K562 (cell line): ENCODE results near the gene POLR2M.

Source experiments
- ZNF143 ChIP-seq: sonication (generic); formaldehyde crosslinking; IDR thresholded peaks from 2 replicates; pipeline ENCODE4 v1.9.0; 2022; ENCODE audit warnings: mild to moderate bottlenecking, missing genetic modification reagents
- ZNF561 ChIP-seq: fragments of 450-650 bp; formaldehyde crosslinking; conservative IDR thresholded peaks from 2 replicates; pipeline ENCODE4 v1.4.0; 2020; ENCODE audit warnings: mild to moderate bottlenecking, moderate library complexity
- ZZZ3 ChIP-seq: fragments of 450-650 bp; IDR thresholded peaks from 2 replicates; pipeline ENCODE4 v1.6.1; 2016; ENCODE audit warnings: antibody characterized with exemption, mild to moderate bottlenecking, moderate library complexity
- TF ChIP-seq, protein P1 (sequence below): IDR thresholded peaks from 3 replicates; pipeline ENCODE4 v1.6.1; 2011; ENCODE audit warnings: borderline replicate concordance, mild to moderate bottlenecking, moderate library complexity; ENCODE audit not compliant: insufficient read length; ENCODE audit errors: extremely low read depth
- TF ChIP-seq, protein P2 (sequence below): sonication (generic); formaldehyde crosslinking; IDR thresholded peaks from 2 replicates; pipeline ENCODE4 v1.8.0; 2023; ENCODE audit warnings: missing genetic modification reagents, mild to moderate bottlenecking, borderline replicate concordance
- TF ChIP-seq, protein P3 (sequence below): IDR thresholded peaks from 3 replicates; pipeline ENCODE4 v1.6.1; 2011; ENCODE audit warnings: borderline replicate concordance, mild to moderate bottlenecking; ENCODE audit not compliant: insufficient read length, insufficient read depth

DNA sequence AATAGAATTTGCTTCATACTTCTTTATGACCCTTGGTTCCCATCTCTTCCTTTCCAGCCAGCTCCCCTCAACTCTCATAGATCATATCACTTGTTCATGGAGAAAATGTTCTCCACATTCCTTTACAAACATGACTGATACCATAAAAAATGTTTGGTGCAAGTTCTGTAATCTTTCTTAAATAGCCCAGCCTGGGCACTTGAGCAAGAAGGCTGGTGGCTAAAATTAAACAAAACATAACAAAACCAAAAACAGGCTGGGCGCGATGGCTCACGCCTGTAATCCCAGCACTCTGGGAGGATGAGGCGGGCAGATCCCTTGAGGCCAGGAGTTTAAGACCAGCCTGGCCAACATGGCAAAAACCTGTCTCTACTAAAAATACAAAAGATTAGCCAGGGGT, 8.9 kb upstream of the POLR2M start:
- TF ChIP-seq, protein P1, sequence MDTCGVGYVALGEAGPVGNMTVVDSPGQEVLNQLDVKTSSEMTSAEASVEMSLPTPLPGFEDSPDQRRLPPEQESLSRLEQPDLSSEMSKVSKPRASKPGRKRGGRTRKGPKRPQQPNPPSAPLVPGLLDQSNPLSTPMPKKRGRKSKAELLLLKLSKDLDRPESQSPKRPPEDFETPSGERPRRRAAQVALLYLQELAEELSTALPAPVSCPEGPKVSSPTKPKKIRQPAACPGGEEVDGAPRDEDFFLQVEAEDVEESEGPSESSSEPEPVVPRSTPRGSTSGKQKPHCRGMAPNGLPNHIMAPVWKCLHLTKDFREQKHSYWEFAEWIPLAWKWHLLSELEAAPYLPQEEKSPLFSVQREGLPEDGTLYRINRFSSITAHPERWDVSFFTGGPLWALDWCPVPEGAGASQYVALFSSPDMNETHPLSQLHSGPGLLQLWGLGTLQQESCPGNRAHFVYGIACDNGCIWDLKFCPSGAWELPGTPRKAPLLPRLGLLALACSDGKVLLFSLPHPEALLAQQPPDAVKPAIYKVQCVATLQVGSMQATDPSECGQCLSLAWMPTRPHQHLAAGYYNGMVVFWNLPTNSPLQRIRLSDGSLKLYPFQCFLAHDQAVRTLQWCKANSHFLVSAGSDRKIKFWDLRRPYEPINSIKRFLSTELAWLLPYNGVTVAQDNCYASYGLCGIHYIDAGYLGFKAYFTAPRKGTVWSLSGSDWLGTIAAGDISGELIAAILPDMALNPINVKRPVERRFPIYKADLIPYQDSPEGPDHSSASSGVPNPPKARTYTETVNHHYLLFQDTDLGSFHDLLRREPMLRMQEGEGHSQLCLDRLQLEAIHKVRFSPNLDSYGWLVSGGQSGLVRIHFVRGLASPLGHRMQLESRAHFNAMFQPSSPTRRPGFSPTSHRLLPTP, result no peak
- TF ChIP-seq, protein P2, sequence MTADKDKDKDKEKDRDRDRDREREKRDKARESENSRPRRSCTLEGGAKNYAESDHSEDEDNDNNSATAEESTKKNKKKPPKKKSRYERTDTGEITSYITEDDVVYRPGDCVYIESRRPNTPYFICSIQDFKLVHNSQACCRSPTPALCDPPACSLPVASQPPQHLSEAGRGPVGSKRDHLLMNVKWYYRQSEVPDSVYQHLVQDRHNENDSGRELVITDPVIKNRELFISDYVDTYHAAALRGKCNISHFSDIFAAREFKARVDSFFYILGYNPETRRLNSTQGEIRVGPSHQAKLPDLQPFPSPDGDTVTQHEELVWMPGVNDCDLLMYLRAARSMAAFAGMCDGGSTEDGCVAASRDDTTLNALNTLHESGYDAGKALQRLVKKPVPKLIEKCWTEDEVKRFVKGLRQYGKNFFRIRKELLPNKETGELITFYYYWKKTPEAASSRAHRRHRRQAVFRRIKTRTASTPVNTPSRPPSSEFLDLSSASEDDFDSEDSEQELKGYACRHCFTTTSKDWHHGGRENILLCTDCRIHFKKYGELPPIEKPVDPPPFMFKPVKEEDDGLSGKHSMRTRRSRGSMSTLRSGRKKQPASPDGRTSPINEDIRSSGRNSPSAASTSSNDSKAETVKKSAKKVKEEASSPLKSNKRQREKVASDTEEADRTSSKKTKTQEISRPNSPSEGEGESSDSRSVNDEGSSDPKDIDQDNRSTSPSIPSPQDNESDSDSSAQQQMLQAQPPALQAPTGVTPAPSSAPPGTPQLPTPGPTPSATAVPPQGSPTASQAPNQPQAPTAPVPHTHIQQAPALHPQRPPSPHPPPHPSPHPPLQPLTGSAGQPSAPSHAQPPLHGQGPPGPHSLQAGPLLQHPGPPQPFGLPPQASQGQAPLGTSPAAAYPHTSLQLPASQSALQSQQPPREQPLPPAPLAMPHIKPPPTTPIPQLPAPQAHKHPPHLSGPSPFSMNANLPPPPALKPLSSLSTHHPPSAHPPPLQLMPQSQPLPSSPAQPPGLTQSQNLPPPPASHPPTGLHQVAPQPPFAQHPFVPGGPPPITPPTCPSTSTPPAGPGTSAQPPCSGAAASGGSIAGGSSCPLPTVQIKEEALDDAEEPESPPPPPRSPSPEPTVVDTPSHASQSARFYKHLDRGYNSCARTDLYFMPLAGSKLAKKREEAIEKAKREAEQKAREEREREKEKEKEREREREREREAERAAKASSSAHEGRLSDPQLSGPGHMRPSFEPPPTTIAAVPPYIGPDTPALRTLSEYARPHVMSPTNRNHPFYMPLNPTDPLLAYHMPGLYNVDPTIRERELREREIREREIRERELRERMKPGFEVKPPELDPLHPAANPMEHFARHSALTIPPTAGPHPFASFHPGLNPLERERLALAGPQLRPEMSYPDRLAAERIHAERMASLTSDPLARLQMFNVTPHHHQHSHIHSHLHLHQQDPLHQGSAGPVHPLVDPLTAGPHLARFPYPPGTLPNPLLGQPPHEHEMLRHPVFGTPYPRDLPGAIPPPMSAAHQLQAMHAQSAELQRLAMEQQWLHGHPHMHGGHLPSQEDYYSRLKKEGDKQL (CRISPR knock-in tag), result no peak
- TF ChIP-seq, protein P3, sequence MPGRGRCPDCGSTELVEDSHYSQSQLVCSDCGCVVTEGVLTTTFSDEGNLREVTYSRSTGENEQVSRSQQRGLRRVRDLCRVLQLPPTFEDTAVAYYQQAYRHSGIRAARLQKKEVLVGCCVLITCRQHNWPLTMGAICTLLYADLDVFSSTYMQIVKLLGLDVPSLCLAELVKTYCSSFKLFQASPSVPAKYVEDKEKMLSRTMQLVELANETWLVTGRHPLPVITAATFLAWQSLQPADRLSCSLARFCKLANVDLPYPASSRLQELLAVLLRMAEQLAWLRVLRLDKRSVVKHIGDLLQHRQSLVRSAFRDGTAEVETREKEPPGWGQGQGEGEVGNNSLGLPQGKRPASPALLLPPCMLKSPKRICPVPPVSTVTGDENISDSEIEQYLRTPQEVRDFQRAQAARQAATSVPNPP, result no peak
- TF ChIP-seq ZNF561, result no peak
- no peak for TF ChIP-seq ZNF143 (CRISPR knock-in tag)
- TF ChIP-seq ZZZ3, result no peak
